Measurements from ENCODE around the gene MPC2.
"Not testable (repeated sequence)": the region's sequence is repeated elsewhere in the genome, so short reads cannot be mapped to it uniquely, and the experiment has no call there.

The MPC2 gene

DNA sequence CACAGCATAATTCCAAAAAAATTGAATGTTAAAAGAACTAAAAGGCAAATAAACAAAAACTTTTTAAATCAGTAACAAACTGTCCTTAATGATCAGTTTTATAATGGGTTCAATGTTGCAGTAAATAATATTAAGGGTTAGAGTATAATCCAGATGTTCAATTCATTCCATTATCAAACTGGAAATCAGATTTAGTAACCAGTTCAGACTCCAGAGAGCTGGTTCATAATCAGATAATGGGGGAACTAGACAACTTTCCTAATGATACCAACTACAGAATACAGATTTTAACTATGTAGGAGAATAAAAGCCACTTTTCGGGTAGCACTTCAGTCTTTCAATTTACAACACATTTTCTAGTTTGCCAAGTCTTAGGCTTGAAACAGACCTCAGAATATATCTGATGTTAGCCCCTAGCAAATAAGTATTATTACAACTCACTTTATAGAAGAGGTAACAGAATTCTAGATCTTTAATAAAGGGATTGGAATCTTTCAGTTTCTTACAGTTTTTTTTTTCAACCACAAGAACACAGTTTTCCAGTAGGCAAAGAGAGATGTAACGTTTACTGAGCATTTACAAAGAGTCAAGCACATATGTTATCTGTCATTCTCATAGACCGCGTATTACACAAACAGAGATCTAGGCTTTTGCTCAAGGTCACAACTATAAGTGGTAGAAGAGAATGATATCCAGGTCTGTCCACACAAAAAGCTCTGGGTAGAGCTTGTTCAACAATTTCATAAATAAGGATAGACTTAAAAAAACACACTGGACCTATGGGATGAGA lies 2.3 kb downstream of the MPC2 start:
- no peak for DNase-seq

DNA sequence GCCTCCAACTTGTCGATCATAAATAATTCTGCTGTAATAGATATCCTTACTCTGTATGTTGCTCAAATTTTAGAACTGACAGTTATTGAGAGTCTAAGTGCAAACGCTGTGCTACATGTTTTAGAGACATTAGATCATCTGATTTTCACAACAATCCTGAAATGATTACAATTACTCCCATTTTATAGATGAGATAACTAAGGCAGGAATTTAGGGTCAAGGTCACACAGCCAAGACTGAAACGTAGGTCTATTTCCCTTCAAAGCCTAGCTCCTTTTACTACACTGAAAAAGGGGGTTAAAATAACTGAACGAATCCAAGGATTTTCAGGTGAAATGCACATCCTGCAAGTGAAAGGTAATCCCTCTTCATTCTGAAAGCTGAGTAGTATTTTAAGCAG lies 3.1 kb downstream of the MPC2 start:
- DNase-seq, result no peak

DNA sequence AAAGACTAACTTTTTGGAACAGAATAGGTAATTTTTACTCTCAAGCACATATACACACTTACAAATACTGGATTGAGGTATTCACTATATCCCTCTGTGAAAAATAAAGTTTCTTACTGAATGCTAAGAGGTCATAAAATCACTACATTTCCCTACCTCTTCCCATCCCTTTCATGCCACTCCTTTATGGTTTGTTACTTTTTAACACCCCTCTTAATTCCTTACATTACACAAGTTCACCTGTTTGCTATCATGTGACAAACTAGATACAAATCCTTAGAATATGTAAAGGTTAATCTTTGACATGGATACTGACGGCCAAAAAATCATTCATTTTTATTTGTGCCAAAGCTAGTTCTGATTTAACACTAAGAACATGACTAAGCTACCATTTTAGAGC lies 7.1 kb downstream of the MPC2 start:
- no peak for DNase-seq

DNA sequence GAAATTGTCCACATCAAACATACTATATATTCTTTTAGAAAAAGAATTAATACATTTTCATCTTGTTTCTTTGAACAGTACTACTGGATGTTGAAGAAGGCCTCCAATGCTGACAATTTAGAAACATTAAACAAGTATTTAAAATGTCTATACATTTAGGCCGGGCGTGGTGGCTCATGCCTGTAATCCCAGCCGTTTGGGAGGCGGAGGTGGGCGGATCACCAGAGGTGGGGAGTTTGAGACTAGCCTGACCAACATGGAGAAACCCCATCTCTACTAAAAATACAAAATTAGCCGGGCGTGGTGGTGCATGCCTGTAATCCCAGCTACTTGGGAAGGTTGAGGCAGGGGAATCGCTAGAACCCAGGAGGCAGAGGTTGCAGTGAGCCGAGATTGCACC lies 8.0 kb downstream of the MPC2 start:
- DNase-seq, result not testable (repeated sequence)

DNA sequence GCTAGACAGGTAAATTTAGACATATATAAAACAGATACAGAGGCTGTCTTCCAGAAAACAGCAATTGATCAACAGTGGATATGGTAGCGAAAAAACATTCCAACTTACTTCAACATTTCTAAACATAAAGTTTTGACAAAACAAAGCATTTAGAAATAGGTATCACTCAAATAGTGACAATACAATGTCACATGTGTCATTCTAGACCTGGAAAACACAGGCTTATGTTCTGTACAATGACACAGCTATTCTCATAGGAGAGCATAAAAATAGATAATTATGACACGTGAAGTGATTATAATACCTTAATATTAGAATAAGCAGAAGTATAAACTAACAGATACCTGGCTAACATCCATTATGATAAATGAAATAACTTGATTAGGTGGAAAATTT lies 8.4 kb downstream of the MPC2 start:
- DNase-seq, result no peak

DNA sequence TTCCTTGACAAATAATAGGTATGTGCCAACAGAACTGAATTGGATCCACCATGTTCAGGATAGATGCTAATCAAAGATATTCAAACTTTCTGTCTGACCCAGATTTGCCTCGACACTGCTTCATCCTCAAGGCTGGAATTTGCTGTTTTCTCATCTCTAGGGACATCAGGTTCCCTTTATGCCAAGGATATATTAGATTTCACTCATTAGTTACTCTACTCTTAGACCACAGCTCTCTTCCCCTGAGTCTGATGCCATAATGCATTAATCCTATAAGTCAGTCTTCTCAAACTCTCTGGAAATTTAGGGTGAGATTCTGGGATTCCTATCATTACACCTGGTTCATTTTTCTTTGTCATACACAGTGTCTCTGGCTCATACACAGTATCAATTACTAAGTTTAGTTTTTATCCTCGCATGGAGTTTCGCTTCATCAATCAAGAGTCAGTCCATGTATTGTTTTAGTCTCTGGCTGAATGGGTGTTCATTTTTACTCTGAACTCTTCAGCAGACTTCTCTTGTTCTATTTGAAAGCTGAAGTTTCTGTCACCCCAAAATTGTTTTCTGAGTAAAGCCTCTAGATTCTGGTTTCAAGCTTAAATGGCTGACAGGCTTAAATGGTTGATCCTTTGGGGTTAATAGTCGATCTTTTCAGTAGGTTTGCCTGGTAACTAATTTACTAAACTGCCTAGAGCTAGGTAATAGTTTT lies 9.7 kb downstream of the MPC2 start:
- no peak for DNase-seq

DNA sequence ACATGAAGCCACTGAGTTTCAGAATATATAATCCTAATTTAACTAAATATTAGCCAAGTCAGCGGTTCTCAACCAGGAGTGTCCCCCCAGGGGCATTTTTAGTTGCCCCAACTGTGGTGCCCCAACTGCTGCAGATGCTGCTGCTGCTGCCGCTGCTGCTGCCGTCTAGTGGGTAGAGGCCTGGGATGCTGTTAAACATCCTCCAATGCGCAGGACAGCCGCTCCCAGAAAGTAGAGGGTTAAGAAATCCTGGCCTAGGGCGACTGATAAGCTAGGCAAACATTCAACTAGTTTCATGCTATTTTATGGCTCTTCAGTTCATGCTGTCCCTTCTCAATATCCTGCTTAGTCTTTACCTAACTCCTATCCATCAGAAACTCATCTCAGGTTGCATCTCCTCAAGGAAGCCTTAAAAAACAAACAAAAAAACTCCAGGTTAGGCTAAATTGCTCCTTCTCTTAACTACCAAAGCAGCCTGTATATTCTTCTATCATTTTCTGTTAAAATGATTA lies 10.3 kb downstream of the MPC2 start:
- DNase-seq, result no peak

DNA sequence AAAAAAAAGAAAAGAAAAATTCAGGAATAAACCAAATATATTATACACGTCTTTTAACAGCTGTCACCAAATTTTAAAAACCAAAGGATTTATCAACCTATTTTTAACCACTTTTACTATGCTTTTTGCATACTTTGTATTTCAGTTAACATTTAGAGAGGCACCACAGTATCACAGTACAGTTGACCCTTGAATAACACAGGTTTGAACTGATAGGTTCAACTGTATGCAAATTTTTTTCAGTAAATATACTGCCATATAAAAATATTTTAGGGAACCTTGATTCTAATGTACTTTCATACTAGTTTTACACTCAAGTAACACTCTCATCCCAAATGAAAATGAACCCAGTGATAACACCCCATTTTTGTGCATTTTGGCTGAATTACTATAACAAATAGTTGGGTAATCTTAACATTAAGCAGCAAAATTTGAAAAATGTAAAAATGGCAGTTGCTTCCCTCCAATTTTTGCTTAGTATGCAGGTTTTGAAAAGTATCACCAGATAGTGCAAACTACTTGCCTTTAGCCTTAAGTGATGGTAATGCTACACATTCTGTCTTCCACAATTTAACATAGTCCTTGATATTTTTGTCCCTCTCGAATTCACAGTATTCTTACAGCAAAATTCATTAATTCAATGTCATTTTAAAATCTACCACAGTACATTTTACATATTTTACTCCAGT lies 12.2 kb downstream of the MPC2 start:
- no peak for DNase-seq

DNA sequence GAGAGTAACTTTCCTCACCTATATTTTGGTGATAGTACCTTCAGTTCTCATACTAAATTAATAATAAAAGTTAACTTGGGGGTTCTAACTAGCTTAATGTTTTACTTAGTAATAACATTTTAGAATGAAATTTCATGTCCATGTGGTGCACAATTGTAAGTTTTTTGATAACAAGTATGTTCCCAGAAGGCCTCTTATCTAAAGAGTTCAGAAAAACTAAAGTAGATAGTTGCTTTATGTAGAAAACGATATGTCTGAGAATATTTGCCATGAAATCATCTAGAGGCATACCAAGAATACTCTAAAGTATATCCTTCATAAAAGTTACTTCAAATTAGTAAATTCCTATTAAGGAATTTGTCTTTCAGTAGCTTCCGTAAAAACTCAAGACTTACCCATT lies 12.8 kb downstream of the MPC2 start:
- DNase-seq, result no peak

DNA sequence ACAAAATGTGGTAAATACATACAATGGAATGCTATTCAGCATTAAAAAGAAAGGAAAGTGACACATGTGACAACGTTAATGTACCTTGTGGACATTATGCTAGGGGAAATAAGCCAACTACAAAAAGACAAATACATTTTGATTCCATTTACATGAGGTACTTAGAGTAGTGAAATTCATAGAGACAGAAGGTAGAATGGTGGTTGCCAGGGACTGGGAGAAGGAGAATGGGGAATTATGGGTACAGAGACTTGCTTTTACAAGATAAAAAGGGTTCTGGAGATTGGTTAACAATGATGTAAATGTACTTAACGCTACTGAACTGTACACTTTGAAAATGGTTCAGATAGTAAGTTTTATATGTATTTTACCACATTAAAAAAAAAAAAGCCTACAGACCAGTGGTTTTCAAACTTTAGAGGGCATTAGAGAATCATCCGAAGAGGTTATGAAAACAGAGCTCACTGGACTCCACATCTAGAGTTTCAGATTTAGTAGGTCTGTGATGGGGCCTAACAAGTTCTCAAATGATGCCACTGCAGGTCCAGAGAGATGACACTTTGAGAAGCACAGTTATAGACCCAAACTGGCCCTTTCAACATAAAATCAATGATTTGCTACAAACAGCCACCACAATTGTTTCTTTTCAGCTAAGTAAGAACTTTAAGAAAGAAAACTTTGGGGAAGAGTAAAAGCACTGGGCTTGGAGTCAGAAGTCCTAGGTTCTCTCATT lies 13.4 kb downstream of the MPC2 start:
- no peak for DNase-seq

DNA sequence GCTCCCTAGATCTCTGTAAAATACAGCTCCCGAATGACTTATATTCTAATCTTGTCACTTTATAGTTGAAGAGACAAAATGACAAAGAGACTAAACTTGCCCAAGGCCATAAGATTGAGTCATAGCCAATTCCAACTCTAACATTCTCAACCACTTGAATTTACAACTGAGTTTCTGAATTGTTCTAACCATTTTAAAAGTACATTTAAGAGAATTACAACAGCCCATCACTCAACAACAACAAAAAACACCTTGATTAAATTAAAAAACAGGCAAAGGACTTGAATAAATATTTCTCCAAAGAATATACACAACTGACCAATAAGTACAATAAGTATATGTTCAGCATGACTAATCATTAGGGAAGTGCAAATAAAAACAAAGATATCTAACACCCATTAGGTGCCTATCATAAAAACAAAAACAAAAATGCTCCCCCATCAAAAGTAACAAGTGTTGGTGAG lies 14.2 kb downstream of the MPC2 start:
- no peak for DNase-seq

DNA sequence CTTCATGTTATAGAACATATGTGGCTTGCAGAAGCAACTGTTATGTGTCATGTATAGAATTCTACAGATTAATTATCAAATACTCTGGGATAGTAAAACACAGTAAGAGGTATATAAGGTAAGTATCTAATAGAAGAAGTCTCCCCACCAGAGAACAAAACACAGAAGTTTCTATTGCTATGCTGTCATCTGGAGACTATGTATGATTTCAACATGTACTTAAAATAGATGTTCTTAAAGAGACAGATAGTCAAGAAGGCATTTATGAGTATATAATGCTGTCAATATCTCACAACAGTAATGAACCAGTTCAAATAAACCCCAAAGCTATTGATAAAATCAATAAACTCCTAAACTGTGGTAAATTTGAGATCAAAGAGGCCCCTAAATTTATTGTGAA lies 14.8 kb downstream of the MPC2 start:
- no peak for DNase-seq

DNA sequence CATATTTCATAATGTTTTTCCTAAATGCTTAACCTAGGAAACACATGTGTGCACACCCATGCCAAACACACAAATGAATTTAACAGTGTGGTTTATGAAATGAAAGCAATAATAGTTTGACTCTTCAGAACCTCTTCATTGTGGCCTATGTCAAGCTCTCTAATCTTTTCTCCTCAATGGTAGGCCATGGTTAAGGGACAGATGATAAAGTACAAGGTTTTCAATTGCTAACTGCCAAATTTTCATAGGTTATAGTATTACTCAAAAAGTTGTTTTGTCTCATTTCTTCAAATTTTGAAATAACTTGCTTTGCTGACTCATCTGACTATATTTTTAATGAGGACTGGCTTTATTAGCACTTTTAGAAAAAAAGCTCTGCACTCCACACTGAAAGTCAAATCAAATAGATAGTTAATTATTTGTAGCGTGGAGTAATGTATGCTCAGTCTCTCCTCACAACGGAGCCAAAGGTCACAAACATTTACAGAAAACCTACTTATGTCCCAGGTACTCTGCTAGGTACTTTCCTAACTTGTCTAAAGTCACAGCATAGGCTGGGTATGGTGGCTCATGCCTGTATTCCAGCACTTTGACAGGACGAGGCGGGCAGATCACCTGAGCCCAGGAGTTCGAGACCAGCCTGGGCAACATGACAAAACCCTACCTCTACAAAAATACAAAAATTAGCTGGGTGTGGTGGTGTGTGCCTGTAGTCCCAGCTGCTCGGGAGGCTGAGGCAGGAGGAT lies 19.9 kb downstream of the MPC2 start:
- DNase-seq, result no peak

DNA sequence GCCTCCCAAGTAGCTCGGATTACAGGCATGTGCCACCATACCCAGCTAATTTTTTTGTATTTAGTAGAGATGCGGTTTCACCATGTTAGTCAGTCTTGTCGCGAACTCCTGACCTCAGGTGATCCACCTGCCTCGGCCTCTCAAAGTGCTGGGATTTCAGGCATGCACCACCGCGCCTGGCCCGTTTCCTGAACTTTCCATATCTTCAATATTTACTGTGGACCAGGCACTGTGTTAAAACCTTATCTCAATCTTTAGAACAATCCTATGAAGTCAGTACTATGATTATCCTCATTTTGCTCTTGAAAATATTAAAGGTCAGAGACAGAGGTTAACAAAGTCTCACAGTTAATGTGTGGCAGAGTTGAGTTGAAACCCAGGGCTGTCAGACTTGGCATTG lies 21.3 kb downstream of the MPC2 start:
- DNase-seq, result no peak

DNA sequence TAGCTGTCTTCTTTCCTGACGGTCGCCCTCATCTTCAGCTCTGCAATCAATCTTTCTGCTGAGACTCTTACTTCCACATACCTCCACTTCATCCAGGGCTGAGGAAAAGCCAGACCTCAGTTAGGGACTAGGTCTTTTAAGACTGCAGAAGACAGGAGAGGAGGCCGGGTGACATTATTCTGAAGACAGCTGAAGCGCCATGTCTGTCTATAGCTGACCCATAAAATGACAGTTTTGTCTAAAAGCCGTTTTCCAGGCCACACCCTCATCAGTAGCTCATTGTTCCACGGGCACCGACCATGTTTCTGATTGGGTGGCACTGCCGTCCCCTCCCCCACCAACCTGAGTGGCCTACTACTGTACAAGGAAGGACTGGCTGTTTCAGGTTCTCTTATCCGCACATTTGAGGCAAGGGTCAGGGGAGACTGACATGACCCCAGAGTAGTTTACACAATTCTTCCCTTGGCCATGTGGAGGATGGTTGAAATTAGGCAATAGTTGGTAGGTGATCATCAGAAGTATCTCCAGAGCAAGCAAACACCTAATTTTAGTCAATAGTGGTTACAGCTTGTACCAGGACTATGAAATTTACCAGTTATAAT lies 22.9 kb downstream of the MPC2 start, which contains the start of gene ADCY10:
TSS of gene ADCY10 (minus strand) at position 240 of the 602 bp plus-strand sequence. CDS start 8,994 bp downstream, outside the sequence.
- no peak for DNase-seq

DNA sequence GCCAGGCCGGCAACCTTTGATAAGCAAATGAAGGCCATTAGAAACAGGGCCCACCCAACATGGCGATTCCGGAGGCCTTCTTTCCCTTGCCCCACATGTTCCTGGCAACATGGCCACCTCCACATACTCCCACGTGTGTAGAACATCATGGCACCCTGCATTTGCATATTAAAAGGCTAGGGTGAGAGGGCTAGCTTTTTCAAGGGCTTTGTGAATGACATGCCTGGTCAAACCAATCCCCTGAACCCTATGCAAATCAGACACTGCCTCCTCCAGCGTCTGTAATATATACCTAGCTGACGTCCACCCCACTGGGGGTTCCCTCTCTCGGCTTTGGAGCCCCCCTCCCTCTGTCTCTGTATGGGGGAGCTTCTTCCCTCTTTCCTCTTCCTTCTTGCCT lies 24.6 kb downstream of the MPC2 start:
- DNase-seq, result no peak

DNA sequence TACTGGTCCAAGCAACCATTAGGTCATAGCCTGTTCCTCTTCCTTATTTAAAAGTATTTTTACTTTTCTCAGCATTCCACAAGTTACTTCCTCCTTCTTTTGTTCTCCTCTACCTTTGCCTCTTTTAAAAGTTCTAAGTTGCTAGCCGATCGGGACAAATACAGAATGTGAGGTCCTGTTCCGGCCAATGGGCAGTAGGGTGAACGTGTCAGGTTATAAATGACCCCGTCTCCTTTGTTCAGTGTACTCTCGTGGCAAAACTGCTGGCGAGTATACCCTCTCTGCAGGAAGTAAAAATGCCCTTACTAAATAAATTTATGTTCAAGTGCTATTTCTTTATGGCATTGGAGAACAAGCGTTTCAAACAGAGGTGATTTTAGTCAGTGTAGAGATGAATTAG lies 25.5 kb downstream of the MPC2 start:
- no peak for DNase-seq

DNA sequence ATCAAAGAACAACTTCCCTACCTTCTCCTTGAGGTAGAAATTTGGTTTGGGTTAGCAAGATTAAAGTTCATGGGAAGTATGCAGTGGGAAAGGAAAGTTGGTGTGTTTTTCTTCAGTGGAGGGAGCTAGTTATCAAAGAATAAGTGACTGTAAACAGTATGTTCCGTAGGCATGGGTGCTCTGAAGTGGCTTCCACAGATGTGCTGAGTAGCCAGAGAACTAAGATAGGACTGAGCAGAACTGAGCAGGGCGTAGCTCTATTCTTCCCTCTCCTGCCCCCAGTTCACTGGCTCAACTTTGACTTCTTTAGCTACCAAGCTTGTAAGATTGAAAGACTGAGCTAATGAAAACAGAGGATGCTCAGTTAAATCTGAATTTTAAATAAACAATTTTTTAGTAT lies 26.3 kb downstream of the MPC2 start:
- DNase-seq, result no peak

DNA sequence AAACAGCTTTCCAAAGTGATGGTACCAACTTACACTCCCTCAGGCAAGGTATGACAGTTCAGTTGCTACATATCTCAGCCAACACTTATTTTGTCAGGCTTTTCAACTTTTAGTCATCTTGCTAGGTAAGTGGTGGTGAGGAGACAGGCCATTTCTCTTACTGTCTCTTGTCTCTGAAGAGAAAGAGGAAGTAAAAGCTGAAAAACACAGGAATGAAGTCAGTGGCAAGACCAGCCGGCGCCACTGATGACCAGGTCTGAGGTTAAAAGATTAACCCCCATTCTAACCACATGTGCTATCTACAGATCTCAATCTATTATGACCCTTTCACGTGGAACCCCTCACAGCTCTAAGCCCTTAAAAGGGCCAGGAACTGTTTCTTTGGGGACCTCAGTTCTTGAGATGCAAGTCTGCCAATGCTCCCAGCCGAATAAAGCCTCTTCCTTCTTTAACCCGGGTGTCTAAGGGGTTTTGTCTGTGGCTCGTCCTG lies 27.1 kb downstream of the MPC2 start:
- no peak for DNase-seq

DNA sequence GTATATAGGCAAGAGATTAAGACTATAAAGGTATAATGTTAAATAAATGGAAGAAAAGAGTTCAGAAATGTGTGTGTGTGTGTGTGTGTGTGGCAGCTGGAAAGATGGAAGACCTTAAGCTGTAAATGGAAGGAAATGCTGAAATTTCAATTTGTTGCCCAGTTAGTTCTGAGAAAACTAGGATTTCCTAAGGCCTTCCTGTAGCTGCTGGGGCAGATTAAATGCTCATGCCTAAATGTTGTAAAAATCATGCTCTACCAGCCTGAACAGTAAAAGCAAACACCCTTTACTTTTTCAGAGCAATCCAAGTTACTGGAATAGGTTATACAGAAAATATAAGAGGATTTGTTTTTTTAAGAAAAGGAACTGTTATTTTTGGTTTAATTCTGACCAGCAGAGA lies 31.2 kb downstream of the MPC2 start:
- DNase-seq, result no peak

DNA sequence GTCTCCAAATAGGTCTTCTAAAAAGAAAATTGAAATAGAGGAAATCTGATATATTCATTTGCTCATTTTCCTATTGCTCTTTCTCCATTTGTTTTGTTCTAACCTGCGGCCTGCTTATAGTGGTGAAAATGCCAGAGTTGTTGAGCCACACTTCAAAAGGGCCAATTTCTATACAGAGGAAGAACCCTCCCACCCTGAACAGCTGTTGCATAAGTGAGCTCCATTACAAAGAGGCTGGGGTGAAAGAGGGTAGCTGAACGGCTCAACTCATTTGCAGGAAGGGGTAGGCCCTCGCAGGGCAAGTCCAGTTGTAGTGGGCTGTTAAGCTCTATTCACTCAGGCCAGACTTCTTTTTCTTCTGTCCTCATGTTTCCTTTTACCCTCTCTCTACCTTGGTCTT lies 31.7 kb downstream of the MPC2 start:
- no peak for DNase-seq

All from GDM1 (cell line).